Measurements from ENCODE around the gene PGA4. TPM values are rescaled to one million over a fixed set of nuclear protein-coding genes. Genes with fewer than 3 reads are reported as not detected.

The PGA4 gene
- total RNA-seq, 2 experiments from 2014 or later: not detected

DNA sequence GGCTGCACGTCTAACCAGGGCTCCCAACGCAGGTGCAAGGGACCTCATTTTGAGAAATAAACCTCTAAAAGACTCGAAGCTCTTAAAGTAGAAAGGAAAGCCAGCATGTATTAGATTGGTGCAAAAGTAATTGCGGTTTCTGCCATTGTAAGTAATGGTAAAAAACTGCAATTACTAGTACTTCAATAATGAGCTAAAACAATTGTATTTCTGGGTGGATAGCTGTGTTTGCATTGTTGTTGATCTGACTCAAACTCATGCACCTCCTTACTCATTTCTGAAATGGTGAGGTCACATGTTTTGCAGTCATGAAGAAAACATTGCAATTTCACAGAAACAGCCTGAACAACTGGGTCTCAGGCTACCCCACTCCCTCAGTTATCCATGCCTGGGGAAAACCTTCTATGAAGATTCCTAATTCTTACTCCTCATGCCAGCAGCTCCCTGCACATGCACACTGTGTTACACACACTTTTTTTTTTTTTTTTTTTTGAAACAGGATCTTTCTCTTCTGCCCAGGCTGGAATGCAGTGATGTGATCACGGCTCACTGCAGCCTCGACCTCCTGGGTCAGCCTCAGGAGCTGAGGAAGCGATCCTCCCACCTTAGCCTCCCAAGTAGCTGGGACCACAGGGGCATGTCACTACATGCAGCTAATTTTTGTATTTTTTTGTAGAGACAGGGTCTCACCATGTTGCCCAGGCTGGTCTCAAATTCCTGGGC lies 48.4 kb downstream of the PGA4 start:
- CTCF ChIA-PET: no interaction called here

DNA sequence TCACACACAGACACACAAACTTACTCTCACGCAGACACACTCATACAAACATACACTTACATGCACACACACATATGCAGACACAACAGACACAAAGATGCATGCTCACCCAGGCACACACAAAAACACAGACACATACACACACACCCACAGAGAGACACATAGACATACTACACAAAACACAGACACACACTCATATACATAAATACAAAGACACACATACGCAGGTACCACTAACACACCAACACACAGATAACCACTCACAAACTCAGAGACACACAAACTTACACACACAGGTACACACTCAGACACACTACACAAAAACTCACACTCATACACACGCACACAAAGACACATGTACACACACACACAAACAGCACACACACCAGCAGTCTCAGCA lies 50.6 kb downstream of the PGA4 start:
- no peak overlapping the region for H3K27ac ChIP-seq (ENCODE audit: low read depth in 1 of 2, low read length in 2 of 2)
- no peak overlapping the region for H3K4me3 ChIP-seq (ENCODE audit: low read length)
- TF ChIP-seq, protein P1, sequence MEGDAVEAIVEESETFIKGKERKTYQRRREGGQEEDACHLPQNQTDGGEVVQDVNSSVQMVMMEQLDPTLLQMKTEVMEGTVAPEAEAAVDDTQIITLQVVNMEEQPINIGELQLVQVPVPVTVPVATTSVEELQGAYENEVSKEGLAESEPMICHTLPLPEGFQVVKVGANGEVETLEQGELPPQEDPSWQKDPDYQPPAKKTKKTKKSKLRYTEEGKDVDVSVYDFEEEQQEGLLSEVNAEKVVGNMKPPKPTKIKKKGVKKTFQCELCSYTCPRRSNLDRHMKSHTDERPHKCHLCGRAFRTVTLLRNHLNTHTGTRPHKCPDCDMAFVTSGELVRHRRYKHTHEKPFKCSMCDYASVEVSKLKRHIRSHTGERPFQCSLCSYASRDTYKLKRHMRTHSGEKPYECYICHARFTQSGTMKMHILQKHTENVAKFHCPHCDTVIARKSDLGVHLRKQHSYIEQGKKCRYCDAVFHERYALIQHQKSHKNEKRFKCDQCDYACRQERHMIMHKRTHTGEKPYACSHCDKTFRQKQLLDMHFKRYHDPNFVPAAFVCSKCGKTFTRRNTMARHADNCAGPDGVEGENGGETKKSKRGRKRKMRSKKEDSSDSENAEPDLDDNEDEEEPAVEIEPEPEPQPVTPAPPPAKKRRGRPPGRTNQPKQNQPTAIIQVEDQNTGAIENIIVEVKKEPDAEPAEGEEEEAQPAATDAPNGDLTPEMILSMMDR (IDR thresholded peaks at IDR 0.05): no peak
- ChIA-PET CTCF (no interaction called here), POLR2A (no interaction called here)
- intact Hi-C loops (cut with DNase I, micrococcal nuclease): loop anchor here in 1 of 2 experiments (10.0 kb wide), 1 partner anchor 68 kb away; the partner anchor contains the start of gene PGA3
- H3K9me3 ChIP-seq (ENCODE audit: control insufficient read depth in 1 of 2, insufficient read depth in 1 of 2, low read length in 2 of 2): no peaks in the 10 kb centered on the region
- DNase-seq: no peak
- ATAC-seq (ENCODE audit: poor library complexity): no peak
- H3K36me3 ChIP-seq (ENCODE audit: insufficient read depth, low read length): no peaks in the 10 kb centered on the region
- Mint-ChIP-seq H3K4me1 (ENCODE audit: low read depth) (no peaks in the 10 kb centered on the region), H3K27me3 (no peaks in the 10 kb centered on the region), H3K9me3 (no peaks in the 10 kb centered on the region), H3K4me3 (no peak overlapping the region), H3K27ac (no peak overlapping the region), H3K36me3 (ENCODE audit: low read depth) (no peaks in the 10 kb centered on the region)
- no peaks in the 10 kb centered on the region for H3K4me1 ChIP-seq (ENCODE audit: insufficient read depth, low read length)
- H3K27me3 ChIP-seq (ENCODE audit: control insufficient read depth in 1 of 2, insufficient read depth in 2 of 2, low read length in 2 of 2): no peaks in the 10 kb centered on the region

More for the DNA sequence above, 48.4 kb downstream of the PGA4 start:
- Histone ChIP-seq H3K4me3 (ENCODE audit: low read length) (no peak overlapping the region), H3K9me3 (ENCODE audit: control insufficient read depth in 1 of 2, insufficient read depth in 1 of 2, low read length in 2 of 2) (no peaks in the 10 kb centered on the region), H3K4me1 (ENCODE audit: insufficient read depth, low read length) (no peaks in the 10 kb centered on the region), H3K36me3 (ENCODE audit: insufficient read depth, low read length) (no peaks in the 10 kb centered on the region), H3K27me3 (ENCODE audit: control insufficient read depth in 1 of 2, insufficient read depth in 2 of 2, low read length in 2 of 2) (no peaks in the 10 kb centered on the region), H3K27ac (ENCODE audit: low read depth in 1 of 2, low read length in 2 of 2) (no peak overlapping the region)
- no peak overlapping the region for H3K27ac Mint-ChIP-seq
- TF ChIP-seq, protein P1 (IDR thresholded peaks at IDR 0.05): no peak
- no peak for ATAC-seq (ENCODE audit: poor library complexity)
- POLR2A ChIA-PET: no interaction called here
- H3K27me3 Mint-ChIP-seq: no peaks in the 10 kb centered on the region
- no peaks in the 10 kb centered on the region for H3K4me1 Mint-ChIP-seq (ENCODE audit: low read depth)
- H3K4me3 Mint-ChIP-seq: no peak overlapping the region
- no peaks in the 10 kb centered on the region for H3K9me3 Mint-ChIP-seq
- no peaks in the 10 kb centered on the region for H3K36me3 Mint-ChIP-seq (ENCODE audit: low read depth)
- no peak for DNase-seq
- intact Hi-C loops (cut with DNase I, micrococcal nuclease): loop anchor here in 1 of 2 experiments (10.0 kb wide), 1 partner anchor 66 kb away; the partner anchor contains the start of gene PGA3

DNA sequence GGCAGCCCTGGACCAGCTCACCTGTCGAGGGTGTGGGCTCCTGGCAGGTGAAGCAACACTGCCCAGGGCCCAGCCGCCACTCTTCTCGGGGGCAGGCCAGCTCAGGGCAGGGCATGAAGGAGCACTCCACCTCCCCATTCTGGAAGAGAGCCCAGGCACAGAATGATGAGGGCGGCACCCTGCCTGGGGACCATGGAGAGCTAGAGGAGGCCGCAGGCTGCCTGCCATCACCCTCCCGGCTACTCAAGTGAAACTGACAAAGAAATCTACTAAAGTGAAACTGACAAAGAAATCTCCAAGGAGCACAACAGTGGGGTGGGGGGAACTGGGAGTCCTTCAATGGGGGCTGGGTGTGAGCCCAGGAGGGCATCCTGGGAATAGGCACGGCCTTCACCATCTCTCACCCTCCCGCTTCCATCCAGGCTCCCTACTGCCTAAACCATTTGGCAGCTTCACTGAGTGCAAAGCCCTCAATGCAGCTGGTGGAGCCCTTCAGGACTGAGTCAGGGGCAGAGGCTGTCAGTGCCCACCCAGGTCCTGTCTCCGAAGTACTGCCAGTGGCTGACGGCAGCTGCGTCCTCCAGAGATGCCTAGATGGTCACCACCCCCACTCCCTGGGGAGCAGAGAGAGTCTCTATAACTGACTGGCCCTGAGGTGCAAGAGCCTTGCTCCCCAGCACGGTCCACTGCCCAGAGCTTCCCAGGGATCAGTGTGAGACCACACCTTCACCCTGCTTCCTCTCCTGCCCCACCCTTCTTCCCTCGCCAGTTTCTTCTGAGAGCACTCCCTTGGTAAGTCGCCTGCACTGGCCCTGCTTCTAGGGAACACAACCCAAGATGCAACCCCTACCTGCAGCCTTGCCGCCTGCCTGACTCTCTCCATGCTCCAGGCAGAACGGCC lies 51.3 kb downstream of the PGA4 start:
- H3K4me3 Mint-ChIP-seq: no peak overlapping the region
- no peaks in the 10 kb centered on the region for H3K9me3 ChIP-seq (ENCODE audit: control insufficient read depth in 1 of 2, insufficient read depth in 1 of 2, low read length in 2 of 2)
- no peaks in the 10 kb centered on the region for H3K4me1 ChIP-seq (ENCODE audit: insufficient read depth, low read length)
- H3K9me3 Mint-ChIP-seq: no peaks in the 10 kb centered on the region
- no peak overlapping the region for H3K27ac ChIP-seq (ENCODE audit: low read depth in 1 of 2, low read length in 2 of 2)
- no peak overlapping the region for H3K27ac Mint-ChIP-seq
- H3K4me3 ChIP-seq (ENCODE audit: low read length): no peak overlapping the region
- H3K27me3 Mint-ChIP-seq: no peaks in the 10 kb centered on the region
- H3K27me3 ChIP-seq (ENCODE audit: control insufficient read depth in 1 of 2, insufficient read depth in 2 of 2, low read length in 2 of 2): no peaks in the 10 kb centered on the region
- DNase-seq (no peak), ATAC-seq (ENCODE audit: poor library complexity) (no peak)
- H3K4me1 Mint-ChIP-seq (ENCODE audit: low read depth): no peaks in the 10 kb centered on the region
- POLR2A ChIA-PET: no interaction called here
- CTCF ChIA-PET: no interaction called here
- no peaks in the 10 kb centered on the region for H3K36me3 ChIP-seq (ENCODE audit: insufficient read depth, low read length)
- H3K36me3 Mint-ChIP-seq (ENCODE audit: low read depth): no peaks in the 10 kb centered on the region
- intact Hi-C loops (cut with DNase I, micrococcal nuclease): loop anchor here in 1 of 2 experiments (10.0 kb wide), 1 partner anchor 69 kb away; the partner anchor contains the start of gene PGA3
- TF ChIP-seq, protein P1 (IDR thresholded peaks at IDR 0.05): no peak

Data from CD4-positive, alpha-beta T cell (primary cell).